Pons (tissue), 1 donor: ENCODE measurements around the gene SDHA.
"Not testable (repeated sequence)": the region's sequence is repeated elsewhere in the genome, so short reads cannot be mapped to it uniquely, and the experiment has no call there.

Source experiments
- DNase-seq: peaks from one replicate; pipeline ENCODE4 v3.0.0-alpha.2; 2016; ENCODE audit warnings: low spot score

The SDHA gene

DNA sequence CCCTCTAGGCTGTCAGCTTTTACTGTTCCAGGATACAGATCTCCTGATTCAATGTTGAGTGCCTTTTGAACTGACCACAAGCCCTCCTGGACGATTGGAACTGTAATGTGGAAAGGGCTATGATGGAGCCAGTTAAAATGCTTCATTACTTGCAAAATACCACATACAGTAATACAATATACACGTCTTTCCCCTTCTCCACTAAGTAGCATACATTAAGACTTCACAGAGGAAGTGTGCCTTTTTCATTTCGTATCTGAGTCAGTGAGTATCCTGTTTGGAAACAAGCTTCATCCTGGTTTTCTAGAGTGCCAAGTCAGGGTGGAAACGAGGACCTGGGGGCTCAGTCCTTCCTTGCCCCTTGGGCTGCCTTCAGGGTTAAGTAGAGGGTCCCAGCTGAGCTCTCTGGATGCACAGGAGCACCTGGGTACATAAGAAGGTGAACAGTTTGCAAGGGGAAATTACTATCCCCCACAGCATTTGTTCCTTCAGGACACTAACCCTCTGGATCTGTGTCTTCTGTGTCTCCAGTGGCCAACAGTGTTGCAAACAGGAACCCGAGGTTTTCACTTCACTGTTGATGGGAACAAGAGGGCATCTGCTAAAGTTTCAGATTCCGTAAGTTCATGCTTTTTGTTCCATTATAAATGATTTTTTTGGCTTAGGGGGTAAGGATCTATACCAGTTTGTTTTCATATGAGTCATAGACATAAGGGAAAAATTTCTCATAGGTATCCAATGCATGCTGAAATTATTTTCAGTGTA is 5.0 kb downstream of the SDHA start:
- DNase-seq: not testable (repeated sequence)

- no peak for DNase-seq
These were observed 5.7 kb downstream of the SDHA start for GRCh38 chr5:223791-224190.

- DNase-seq: no peak
These were observed 7.2 kb downstream of the SDHA start for GRCh38 chr5:225334-225733.

GRCh38 chr5:227375-227774 is 9.3 kb downstream of the SDHA start:
- DNase-seq: peak; percentile 40

GRCh38 chr5:228886-229285 is 10.8 kb downstream of the SDHA start:
- DNase-seq: peak; percentile 86

DNA sequence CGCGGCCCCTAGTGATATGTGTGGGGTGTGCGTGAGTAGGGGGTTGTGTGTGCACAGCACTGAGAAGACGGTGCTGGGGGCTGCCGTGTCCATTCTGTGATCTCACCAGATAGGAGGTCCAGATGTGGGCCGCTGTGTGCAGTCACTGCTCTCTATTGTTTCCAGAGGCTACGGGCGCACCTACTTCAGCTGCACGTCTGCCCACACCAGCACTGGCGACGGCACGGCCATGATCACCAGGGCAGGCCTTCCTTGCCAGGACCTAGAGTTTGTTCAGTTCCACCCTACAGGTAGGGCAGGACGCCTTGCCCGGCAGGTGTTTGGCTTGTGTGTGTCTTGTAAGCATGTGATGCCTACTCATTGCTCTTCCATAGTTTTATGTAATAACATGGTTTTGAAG is 12.6 kb downstream of the SDHA start:
- DNase-seq: no peak

- DNase-seq: no peak
These were observed 13.5 kb downstream of the SDHA start for GRCh38 chr5:231661-232060.

- not testable (repeated sequence) for DNase-seq
These were observed 15.3 kb downstream of the SDHA start for GRCh38 chr5:233426-233825.

DNA sequence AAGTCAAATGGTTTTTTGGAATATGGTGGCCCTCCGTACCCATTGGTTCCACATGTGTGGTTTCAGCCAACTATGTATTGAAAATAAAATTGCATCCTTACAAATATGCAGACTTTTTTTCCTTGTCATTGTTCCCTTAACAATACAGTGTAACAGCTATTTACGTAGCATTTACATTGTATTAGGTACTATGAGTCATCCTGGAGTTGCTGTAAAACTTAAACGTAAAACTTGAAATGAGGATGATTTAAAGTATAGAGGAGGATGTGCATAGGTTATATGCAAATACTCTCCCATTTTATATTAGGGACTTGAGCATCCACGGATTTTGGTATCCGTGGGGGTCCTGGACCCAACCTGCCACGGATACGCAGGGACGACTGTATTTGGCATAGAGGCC is 16.3 kb downstream of the SDHA start:
- no peak for DNase-seq

- not testable (repeated sequence) for DNase-seq
These were observed 17.4 kb downstream of the SDHA start for GRCh38 chr5:235527-235926.

- DNase-seq: not testable (repeated sequence)
These were observed 19.8 kb downstream of the SDHA start for GRCh38 chr5:237931-238330.

DNA sequence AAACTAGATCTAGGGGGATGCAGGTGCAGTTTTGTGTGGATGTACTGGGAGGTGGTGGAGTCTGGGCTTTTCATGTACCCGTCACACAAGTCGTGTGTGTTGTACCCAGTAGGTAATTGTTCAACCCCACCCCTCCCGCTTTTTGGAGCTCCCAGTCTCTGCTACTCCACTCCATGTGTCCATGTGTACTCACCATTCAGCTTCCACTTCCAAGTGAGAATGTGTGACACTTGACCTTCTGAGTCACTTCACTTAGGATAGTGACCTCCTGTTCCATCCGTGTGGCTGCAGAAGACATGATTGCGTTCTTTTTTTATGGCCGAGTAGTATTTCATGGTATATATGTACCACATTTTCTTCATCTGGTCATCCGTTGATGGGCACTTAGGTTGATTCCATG is 22.4 kb downstream of the SDHA start:
- DNase-seq: not testable (repeated sequence)

GRCh38 chr5:241045-241669 is 23.0 kb downstream of the SDHA start:
- not testable (repeated sequence) for DNase-seq

GRCh38 chr5:243683-244367 is 25.7 kb downstream of the SDHA start:
- not testable (repeated sequence) for DNase-seq

DNA sequence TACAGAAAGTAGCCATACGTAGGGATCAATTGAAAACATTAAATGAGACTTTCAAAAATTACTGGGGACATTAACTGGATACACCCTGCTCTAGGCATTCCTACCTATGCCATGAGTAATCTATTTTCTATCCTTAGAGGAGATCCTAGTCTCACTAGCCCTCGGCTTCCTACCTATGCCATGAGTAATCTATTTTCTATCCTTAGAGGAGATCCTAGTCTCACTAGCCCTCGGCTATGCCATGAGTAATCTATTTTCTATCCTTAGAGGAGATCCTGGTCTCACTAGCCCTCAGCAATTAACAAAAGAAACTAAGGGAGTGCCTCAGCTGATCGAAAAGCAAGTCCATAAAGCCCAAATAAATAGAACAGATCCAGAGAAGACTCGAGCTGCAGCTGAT is 27.6 kb downstream of the SDHA start:
- DNase-seq: not testable (repeated sequence)

DNA sequence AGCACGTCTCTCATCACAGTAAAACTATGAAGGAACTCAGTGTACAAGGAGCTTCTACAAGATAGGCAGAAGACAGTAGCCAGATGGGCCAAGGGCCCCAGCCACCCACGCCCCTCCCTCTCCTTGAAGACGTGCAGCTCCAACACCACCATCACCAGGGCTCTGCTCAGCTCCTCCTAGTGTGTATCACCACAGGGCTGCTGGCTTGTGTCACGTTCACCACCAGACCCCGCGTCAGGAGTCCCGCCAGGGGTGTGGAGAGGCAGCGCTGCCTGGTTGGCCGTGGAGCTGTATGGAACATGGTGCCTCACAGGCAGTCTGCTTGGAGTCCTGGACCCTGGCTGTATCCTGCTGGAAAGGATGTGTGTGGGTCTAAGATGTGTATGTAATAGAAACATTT is 32.3 kb downstream of the SDHA start:
- DNase-seq: not testable (repeated sequence)

GRCh38 chr5:251016-251415 is 32.9 kb downstream of the SDHA start:
- not testable (repeated sequence) for DNase-seq

GRCh38 chr5:251538-251937 is 33.4 kb downstream of the SDHA start:
- not testable (repeated sequence) for DNase-seq

DNA sequence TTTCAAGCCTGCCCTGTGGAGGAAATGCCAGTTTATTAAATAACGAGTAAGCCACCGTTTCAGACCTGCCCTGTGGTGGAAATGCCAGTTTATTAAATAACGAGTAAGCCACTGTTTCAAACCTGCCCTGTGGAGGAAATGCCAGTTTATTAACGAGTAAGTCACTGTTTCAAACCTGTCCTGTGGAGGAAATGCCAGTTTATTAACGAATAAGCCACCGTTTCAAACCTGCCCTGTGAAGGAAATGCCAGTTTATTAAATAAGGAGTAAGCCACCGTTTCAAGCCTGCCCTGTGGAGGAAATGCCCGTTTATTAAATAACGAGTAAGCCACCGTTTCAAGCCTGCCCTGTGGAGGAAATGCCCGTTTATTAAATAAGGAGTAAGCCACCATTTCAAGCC is 33.9 kb downstream of the SDHA start:
- DNase-seq: not testable (repeated sequence)

- DNase-seq: no peak
These were observed 34.4 kb downstream of the SDHA start for GRCh38 chr5:252546-252945.

GRCh38 chr5:254322-254721 is 36.2 kb downstream of the SDHA start:
- DNase-seq: not testable (repeated sequence)

DNA sequence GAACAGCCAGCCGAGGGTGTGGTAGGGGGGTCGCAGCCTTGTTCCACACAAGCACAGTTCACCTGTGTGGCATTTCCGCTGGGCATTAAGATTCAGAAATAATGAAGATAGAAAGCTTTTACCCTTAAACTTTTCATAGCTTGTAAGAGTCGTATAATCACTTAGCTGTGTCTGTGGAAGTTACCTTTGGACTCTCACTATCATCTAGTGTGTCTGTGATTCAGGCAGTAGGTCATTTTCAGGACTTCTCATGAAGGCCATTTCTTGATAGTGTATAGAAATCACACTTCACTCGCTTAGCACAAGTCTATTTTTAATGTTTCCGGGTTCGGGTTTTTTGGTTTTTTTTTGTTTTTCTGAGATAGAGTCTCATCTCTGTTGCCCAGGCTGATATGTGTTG is 37.0 kb downstream of the SDHA start:
- DNase-seq: not testable (repeated sequence)

DNA sequence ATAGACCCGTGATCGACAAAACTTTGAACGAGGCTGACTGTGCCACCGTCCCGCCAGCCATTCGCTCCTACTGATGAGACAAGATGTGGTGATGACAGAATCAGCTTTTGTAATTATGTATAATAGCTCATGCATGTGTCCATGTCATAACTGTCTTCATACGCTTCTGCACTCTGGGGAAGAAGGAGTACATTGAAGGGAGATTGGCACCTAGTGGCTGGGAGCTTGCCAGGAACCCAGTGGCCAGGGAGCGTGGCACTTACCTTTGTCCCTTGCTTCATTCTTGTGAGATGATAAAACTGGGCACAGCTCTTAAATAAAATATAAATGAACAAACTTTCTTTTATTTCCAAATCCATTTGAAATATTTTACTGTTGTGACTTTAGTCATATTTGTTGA is 38.2 kb downstream of the SDHA start:
- not testable (repeated sequence) for DNase-seq
